Ovary (tissue), 9 donors: ENCODE data around the gene MYH15. TPM values are rescaled to one million over a fixed set of nuclear protein-coding genes. Genes with fewer than 3 reads are reported as not detected.

ENCODE experiments used
- DNase-seq, 5 donors: peaks; one replicate each; pipeline ENCODE4 v3.0.0-alpha.2; 2019 to 2020
- H3K27ac ChIP-seq, 2 donors: fragments of 200-600 bp; one replicate each; pipeline versions ENCODE4 v1.5.1 to v1.8.0; 2019 to 2022
- H3K27me3 ChIP-seq: fragments of 200-600 bp; one replicate; pipeline ENCODE4 v1.8.0; 2022
- H3K36me3 ChIP-seq: fragments of 200-600 bp; sonication (generic); one replicate; pipeline ENCODE4 v1.5.1; 2019
- H3K4me1 ChIP-seq: one replicate; pipeline ENCODE4 v1.8.1; 2013; ENCODE audit warnings: mild to moderate bottlenecking, moderate library complexity; ENCODE audit not compliant: insufficient read depth
- H3K4me3 ChIP-seq: fragments of 200-600 bp; sonication (generic); one replicate; pipeline ENCODE4 v1.5.1; 2017
- H3K9me3 ChIP-seq, 2 donors: fragments of 200-600 bp in 1 of 2; sonication (generic) in 1 of 2; one replicate each; pipeline versions ENCODE4 v1.5.1 to v1.8.1; 2013 to 2019; ENCODE audit warnings: mild to moderate bottlenecking in 1 of 2, moderate library complexity in 1 of 2
- CTCF ChIP-seq, 3 donors: fragments of 450-650 bp in 2 of 3; fragments of 200-600 bp in 1 of 3; IDR thresholded peaks; one replicate each; pipeline versions ENCODE4 v1.5.1 to v1.8.0; 2016 to 2022; ENCODE audit warnings: antibody characterized with exemption in 3 of 3, mild to moderate bottlenecking in 1 of 3
- EP300 ChIP-seq: sonication (generic); formaldehyde crosslinking; IDR thresholded peaks from one replicate; pipeline ENCODE4 v1.6.1; 2017; ENCODE audit warnings: antibody characterized with exemption
- POLR2A ChIP-seq: fragments of 450-650 bp; IDR thresholded peaks from one replicate; pipeline ENCODE4 v1.6.1; 2017; ENCODE audit warnings: antibody characterized with exemption, mild to moderate bottlenecking, moderate library complexity
- WGBS, 3 donors: extraction: QIAGEN DNeasy Blood & Tissue Kit in 1 of 3; methylation state at CpG; one replicate each; pipeline versions ENCODE4 v1.1.5 to v1.1.7; 2013 to 2017; 5-methylcytosine and 5-hydroxymethylcytosine counted together
- intact Hi-C, 4 donors: fragments of 100-400 bp; cut with DNase I; formaldehyde crosslinking; loops; one replicate each; pipeline versions ENCODE4 v1.11.0 to v1.15.1; 2022 to 2023
- polyA plus RNA-seq, 2 donors: library from polyadenylated mRNA; stranded (reverse); fragments of 200-250 nt in 1 of 2; fragments of 350-450 nt in 1 of 2; fragmentation: Illumina TruSeq in 1 of 2; extraction: RNeasy Lipid Tissue Mini Kit (QIAGEN cat#74804) in 1 of 2; gene quantifications; one replicate each; pipeline ENCODE4 v1.2.3, GENCODE V29; 2013 to 2014
- total RNA-seq, 7 donors: library from RNA; depleted of rRNA in 2 of 7; stranded (reverse); fragments of >200 nt in 2 of 7; fragmentation: NEBNext Ultra II Directional in 3 of 7; extraction: Animal tissue kit (Norgen Biotek cat#: 25700) in 3 of 7; gene quantifications; one replicate each; pipeline versions ENCODE4 v1.1.0 to v1.2.4, GENCODE V29; 2016 to 2023
- donor health status: DM: no; HTN: no; CAD: no; lungs with moderate emphysema.
- donor health status: DM: no; HTN: no; CAD: no.
- donor health status: Bipolar disorder and iron deficiency.
- donor health status: DM: yes; HTN: yes; CAD: no.
- donor health status: DM: no; HTN: no; CAD: no.
- donor health status: DM: yes; HTN: yes; CAD: no.

The MYH15 gene
- total and polyA plus RNA-seq, 9 donors: 0.05 to 0.57 (median 0.11) TPM; not detected in 3

- Histone ChIP-seq H3K9me3 (no peaks in the 10 kb centered on the region), H3K4me1 (no peaks in the 10 kb centered on the region), H3K4me3 (no peak overlapping the region), H3K27me3 (no peaks in the 10 kb centered on the region), H3K27ac (no peak overlapping the region), H3K36me3 (no peaks in the 10 kb centered on the region)
- DNase-seq: no peak
- intact Hi-C loops: no loop called here
- 58 to 87% (median 80%) methylated on average over 4 of the region's 4 CpGs for WGBS, 3 donors
- no peak for TF ChIP-seq POLR2A
- TF ChIP-seq CTCF (IDR thresholded peaks at IDR 0.05): no peak
- TF ChIP-seq EP300: no peak
These were observed 167.4 kb downstream of the MYH15 start for GRCh38 chr3:108342837-108343486.

DNA sequence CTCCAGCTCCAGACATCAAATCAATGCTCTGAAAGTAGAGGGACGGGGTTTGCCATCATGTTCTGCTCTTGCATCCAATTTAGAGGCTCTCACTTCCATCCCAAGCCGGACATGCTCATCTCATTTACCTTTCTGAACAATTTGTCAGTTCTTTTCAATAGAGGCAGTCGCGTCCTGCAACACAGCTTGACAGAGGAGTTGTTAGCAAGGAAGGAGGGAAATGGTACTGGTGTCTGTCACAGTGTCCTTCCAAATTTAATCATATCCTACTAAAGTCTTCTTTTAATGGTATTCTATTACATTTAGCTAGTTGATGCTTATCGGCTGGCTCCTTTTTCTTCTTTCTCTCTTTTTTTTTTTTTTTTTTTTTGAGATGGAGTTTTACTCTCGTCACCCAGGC is 168.5 kb downstream of the MYH15 start:
- Histone ChIP-seq H3K4me3 (no peak overlapping the region), H3K27me3 (no peaks in the 10 kb centered on the region), H3K36me3 (no peaks in the 10 kb centered on the region), H3K4me1 (no peaks in the 10 kb centered on the region), H3K9me3 (no peaks in the 10 kb centered on the region), H3K27ac (no peak overlapping the region)
- TF ChIP-seq EP300 (no peak), POLR2A (no peak), CTCF (IDR thresholded peaks at IDR 0.05) (no peak)
- DNase-seq: no peak
- intact Hi-C loops: no loop called here
- 79 to 94% (median 85%) methylated on average over 6 of the region's 6 CpGs for WGBS, 3 donors

DNA sequence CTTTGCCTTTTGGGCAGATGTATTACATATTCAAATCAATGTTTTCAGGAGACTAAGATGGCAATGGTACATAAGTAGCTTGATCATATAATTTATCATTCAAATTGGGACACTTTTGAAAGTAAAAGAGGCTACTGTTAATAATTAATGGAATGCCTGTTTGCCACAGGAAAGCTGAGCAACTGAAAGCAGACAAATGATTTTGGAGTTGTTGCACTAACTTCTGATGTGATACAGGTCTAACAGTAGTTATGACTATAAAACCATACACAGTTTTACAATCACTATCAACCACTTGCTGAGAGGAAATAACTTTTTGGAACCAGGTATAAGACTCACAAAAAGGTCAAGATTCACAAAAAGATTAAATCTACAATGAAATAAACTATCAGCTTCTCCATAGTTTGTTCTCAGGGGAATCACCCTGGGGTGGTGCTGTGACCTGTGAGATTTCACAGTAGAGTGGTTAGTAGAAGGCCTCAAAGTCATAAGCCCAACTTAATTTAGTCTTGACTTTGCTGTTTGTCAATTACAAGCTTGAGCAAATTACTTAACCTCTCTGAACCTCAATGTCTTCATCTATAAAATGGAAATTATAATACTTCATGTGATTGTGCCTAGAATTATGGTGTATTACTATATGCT is 171.4 kb downstream of the MYH15 start:
- no peak for TF ChIP-seq EP300
- TF ChIP-seq CTCF (IDR thresholded peaks at IDR 0.05): no peak
- no peak for TF ChIP-seq POLR2A
- Histone ChIP-seq H3K4me1 (no peaks in the 10 kb centered on the region), H3K9me3 (no peaks in the 10 kb centered on the region), H3K27me3 (no peaks in the 10 kb centered on the region), H3K27ac (no peak overlapping the region), H3K36me3 (no peaks in the 10 kb centered on the region), H3K4me3 (no peak overlapping the region)
- intact Hi-C loops: no loop called here
- DNase-seq: no peak

GRCh38 chr3:108334701-108335100 is 175.7 kb downstream of the MYH15 start:
- no peaks in the 10 kb centered on the region for H3K4me1 ChIP-seq
- intact Hi-C loops: no loop called here
- H3K4me3 ChIP-seq: no peak overlapping the region
- DNase-seq: no peak
- WGBS, 3 donors: 75 to 92% (median 86%) methylated on average over 1 of the region's 1 CpG
- TF ChIP-seq POLR2A: no peak
- TF ChIP-seq CTCF (IDR thresholded peaks at IDR 0.05): no peak
- TF ChIP-seq EP300: no peak
- no peaks in the 10 kb centered on the region for H3K36me3 ChIP-seq
- H3K27ac ChIP-seq: no peak overlapping the region
- no peaks in the 10 kb centered on the region for H3K9me3 ChIP-seq
- no peaks in the 10 kb centered on the region for H3K27me3 ChIP-seq
